GM18498 (cell line): ENCODE data around the gene RCAN3.
A peak's percentile ranks its signal among the peaks of the same experiment; 100 is the strongest.
"Not testable (repeated sequence)": the region's sequence is repeated elsewhere in the genome, so short reads cannot be mapped to it uniquely, and the experiment has no call there.

Experiments used
- ATAC-seq: cut with Tn5 transposase; IDR thresholded peaks from one replicate; pipeline ENCODE4 v1.9.1; 2021; ENCODE audit warnings: mild to moderate bottlenecking, moderate library complexity; ENCODE audit not compliant: unreplicated experiment

RCAN3 gene

DNA sequence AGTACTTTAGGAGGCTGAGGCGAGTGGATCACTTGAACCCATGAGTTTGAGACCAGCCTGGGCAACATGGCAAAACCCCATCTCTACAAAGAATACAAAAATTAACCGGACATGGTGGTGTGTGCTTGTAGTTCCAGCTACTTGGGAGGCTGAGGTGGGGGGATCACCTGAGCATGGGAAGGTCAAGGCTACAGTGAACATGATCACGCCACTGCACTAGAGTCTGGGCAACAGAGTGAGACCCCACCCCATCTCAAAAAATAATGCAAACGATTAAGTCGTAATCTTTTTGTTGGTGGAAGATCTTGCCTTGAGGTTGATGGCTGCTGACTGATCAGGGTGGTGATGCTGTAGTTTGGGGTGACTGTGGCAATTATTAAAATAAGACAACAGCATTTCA is 6.3 kb downstream of the RCAN3 start:
- no peak for ATAC-seq

DNA sequence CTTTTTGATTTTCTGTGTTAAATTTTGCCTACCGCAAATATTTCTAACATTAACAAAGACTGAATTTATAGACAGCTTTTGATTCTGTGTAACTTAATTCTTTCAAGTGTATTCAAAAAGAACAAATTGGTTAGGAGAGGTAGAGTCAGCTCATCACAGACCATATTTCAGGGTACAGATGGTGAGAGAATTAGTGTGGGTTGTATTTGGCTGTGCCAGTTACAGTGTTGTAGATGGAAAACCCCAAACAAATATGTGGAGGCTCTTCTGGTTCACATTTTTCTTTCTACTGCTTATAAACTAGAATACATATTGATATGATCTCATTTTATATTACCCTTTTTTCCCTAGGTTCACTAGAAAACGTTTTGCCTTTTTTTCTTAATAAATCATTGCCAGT is 11.1 kb downstream of the RCAN3 start:
- ATAC-seq, result no peak

DNA sequence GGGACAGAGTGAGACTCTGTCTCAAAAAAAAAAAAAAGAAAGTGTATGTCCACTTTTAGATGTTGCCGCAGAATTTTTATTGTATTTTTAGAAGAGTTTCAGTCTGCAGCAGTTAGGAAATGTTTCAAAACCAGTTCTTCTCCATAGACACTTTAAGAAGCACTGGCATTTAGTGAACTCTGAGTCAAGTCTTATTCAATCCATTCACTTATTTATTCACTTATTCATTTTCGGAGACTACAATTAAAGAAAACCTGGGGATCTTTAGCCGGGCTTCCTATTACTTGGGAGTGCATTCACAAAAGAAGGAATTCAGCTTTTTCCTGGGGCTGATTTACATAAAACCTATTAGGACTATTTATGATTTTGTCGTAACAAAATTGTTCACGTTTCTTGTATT is 12.3 kb downstream of the RCAN3 start:
- no peak for ATAC-seq

DNA sequence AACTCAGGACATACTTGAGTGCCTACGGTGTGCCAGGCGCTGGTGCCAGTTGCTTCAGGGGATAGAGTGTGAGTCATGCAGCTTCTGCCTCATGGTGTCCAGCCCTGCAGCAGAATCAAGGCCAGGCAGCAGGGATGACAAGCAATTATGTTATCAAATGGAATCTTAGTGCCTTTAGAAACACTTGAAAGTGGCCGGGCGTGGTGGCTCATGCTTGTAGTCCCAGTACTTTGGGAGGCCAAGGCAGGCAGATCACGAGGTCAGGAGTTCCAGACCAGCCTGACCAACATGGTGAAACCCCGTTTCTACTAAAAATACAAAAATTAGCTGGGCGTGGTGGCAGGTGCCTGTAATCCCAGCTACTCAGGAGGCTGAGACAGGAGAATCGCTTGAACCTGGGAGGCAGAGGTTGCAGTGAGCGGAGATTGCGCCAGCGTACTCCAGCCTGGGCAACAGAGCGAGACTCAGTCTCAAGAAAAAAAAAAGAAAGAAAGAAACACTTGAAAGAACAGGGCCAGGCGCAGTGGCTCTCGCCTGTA is 13.1 kb downstream of the RCAN3 start:
- ATAC-seq, result not testable (repeated sequence)

DNA sequence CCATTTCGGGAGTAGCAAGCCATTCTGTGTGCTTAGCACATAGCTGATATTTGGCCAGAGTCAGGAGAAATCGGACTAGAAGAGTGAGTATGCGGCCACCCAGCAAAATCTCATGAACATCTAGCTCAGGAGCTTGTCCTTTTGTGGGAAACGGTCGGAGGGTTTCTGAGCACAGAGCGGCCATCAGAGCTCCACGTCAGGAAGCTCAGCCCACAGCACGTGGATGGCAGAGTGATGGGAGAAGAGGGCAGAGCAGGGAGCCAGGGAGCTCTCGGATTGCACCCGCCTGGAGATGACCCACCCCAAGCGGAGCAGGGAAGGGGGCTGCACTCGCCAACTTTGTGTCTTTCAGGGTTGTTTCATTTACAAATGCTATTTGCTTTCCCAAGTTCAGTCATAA is 13.9 kb downstream of the RCAN3 start:
- no peak for ATAC-seq

DNA sequence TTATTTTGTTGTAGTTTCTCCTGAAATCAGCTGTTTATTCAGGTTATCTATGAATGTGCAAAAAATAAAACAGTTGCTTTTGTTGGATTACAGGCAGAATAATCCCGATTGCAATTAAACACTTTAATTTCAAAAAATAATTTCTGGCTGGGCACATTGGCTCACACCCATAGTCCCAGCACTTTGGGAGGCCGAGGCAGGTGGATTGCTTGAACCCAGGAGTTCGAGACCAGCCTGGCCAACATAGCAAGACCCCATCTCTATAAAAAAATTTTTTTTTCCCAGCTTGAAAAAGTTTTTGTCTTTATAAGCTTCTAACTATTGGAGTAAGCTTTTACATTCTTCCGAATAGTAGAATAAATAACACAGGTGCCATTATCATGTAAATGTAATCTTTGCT is 15.3 kb downstream of the RCAN3 start:
- ATAC-seq, result no peak

DNA sequence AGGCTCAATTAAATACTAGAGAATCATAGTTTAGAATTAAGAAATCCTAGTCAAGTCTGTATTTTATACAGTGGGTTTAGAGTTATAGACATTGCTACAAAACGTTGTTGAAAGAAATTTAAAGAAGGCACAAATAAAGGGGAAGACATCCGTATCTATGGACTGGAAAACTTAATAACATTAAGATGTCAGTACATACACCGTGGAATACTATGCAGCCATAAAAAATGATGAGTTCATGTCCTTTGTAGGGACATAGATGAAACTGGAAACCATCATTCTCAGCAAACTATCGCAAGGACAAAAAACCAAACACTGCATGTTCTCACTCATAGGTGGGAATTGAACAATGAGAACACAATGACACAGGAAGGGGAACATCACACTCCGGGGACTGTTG is 17.6 kb downstream of the RCAN3 start:
- ATAC-seq, result not testable (repeated sequence)

DNA sequence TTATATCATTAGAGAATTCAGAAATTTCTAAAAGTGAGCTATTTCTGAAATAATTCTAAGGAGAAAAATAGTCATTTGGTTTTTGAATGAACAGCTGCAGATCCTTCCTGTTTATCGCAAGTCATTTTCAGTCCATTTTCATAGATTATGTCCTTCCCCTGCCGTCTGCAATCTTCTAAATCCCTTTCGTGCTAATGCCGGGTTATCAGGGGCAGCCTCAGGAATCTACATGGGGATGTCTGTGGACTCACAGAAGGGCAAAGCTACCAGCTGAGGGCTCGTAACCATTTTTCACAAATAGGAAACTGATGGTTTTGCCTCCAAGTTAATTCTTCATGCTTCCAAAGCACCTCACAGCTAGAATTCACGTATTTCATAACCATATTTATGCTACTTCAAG is 23.0 kb downstream of the RCAN3 start:
- ATAC-seq, result no peak

DNA sequence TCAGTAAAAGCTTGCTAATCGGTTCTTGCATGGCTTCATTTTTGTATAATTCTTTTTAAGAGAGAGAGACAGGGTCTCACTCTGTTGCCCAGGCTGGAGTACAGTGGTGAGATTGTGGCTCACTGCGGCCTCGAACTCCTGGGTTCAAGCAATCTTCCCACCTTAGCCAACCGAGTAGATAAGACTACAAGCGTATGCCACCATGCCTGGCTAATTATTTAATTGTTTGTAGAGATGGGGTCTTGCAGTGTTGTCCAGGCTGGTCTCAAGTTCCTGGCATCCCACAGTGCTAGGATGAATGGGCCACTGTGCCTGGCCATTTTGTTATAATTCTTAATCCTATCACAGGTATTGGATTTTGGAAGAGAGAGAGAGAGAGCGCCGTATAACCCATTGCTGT is 23.4 kb downstream of the RCAN3 start:
- no peak for ATAC-seq

DNA sequence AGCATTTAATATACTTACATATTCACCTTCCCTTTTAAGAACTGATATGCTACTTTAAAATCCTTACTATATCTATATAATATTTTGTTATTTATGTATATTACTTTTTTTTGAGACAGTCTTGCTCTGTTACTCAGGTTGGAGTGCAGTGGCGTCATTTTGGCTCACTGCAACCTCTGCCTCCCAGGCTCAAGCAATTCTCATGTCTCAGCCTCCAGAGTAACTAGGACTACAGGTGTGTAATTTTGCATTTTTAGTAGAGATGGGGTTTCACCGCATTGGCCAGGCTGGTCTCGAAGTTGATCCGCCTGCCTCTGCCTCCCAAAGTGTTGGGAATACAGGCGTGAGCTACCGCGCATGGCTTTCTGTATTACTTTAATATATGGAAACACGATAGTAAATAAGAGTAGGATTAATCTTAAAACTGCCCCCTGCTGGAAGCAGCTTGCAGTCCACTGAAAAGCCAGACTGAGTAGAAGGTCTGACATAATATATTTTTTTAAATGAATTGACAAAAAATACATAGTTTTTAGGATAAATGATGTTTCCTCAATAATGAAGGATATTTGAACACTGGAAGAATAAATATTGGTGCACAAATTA is 24.4 kb downstream of the RCAN3 start:
- no peak for ATAC-seq

DNA sequence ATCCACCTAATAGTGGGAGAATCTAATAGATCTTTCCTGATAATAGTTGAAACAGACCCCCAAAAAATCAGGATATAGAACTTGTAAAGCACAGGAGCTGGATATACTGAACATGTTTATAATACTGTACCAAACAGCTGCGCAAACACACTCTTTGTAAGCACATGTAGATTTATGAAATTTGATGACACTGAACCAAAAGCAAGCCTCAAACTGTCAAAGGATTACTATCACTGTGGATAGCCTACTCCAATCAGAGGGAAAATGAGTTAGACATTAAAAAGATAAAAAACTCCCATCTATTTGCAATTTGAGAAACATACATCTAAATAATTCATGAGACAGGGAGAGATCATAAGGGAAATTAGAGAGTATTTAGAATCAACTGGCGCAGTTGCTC is 26.1 kb downstream of the RCAN3 start:
- no peak for ATAC-seq

DNA sequence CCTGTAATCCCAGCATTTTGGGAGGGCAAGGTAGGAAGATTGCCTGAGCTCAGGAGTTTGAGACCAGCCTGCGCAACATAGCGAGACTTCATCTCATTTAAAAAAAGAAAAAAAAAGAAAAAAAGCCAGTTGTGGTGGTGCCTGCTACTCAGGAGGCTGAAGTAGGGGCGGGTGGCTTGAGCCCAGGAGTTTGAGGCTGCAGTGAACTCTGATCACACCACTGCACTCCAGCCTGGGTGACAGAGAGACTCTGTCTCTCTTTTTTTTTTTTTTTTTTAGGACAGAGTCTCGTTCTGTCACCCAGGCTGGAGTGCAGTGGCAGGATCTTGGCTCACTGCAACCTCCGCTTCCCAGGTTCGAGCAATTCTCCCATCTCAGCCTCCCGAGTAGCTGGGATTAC is 26.7 kb downstream of the RCAN3 start:
- ATAC-seq, result not testable (repeated sequence)

DNA sequence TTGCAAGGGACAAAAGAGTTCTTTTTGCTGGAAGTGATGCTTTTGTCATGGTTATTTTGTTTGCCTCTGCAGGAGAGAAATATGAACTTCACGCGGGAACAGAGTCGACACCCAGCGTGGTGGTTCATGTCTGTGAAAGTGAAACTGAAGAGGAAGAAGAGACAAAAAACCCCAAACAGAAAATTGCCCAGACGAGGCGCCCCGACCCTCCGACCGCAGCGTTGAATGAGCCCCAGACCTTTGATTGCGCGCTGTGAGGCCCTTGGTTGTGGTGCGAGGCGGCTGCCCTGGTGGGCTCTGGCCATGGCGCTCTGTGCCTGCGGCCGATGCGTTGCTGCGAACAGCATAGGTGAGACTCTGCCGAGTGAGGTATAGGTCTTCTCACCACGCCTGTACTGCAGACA is 32.4 kb downstream of the RCAN3 start:
- ATAC-seq, result peak; percentile 71

DNA sequence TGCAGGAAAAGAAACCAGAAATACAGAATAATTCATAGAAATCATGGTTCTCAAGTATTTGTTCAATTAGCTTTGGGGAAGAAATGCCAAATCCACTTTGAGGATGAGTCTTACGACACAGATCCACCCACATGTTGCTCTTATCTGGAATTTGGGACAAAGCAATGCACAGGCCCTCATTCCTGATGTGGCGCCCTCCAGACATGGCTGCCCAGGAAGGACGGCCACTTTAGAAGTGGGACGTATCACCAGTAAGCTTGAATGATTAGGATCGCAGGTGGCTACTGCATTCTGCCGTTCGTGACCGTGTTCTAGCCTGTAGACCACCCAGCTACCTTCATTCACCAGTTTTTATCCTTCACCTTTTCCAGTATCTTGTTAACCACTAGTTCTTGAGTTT is 33.1 kb downstream of the RCAN3 start:
- no peak for ATAC-seq

DNA sequence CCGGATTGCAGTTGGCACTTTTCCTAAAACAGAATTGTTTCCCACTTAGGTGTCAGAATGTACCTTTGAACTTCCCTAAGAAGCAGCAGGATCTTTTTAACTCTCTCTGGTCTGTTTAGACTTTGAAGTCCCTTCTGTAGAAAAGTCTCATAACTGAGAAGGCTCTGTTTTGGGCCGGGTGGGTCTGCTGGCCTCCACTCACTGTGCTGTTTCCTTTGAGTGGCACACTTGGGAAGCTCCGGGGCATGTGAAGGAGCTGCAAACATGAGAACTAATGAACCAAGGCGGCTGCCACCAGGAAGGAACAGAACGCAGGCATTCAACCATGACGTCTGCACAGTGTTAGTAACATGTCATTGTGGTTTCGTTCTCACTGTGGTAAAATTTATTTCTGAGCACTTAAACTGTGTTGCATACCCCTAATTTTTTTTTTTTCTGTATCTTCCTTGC is 33.8 kb downstream of the RCAN3 start:
- peak; percentile 75 for ATAC-seq

DNA sequence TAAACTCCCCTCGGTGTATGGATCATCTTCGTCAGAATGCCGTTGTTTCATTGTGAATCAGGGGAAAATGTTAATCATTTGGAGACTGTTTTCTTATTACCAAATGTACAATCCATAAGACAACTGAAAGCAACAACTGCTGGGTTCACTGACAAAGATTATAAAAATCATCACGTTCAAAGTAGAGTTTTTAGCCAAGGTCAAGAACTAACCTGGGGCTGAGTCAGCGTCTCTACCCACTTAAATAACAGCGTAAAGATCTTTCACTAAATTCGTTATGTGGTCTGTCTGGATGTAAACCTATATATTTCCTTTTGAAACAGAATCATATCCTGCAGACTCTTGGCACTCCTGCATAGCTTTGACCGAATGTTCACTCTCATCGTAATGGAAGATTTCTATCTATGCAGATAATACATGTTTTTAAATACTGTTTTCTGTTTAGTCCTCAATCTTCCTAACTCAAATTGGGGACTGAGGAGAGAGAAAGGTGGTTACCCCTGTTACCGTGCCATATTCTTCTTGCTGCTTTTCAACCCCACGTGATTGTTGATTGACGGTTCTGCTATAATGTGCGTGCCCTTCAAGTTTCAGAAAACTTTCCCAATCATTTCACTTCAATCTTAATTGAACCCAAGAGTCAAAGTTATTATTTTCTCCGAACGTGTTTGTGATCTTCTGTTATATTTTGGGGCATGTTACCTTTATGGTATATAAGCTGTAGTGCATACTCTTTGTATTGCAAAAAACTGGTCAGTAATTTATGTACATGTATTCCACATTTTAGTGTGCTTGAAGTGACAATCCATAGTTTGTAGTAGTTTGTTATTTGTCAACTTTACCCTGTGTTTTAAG is 37.6 kb downstream of the RCAN3 start:
- no peak for ATAC-seq

DNA sequence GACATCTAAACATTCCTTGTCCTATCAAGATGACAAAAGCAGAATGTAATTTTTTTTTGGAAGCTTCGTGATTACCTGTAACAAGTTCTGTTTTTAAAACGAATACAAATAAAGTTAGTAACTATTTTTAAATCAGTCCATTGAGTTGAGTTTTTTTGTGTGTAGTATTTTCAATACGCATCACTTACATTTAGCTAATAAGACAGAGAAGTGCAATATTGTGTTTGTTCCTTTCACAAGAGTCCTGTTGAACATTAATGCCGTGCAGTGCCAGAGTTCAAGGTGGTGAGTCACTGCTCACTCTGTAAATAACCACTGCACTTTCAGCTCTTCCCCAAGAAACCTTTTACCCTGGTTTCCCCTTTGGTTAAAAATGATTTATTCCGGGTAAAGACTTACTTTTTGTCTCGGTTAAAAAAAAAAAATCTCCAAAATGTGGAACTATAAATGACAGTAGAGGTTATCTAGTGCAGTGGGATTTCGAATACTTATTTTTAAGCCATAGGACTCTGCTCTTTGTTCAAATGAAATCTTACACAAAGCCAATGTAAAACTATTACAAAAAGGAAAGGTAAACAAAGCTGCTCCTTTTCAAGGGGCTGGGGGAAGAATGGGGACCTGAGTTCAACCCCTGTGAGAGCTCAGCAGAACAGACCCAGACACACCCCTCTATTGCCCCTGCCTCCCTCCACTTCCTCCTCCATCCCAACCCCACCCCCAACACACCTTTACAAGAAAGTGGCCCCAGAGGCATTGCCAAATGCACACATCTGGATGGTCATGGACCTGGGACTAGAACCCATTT is 38.5 kb downstream of the RCAN3 start:
- no peak for ATAC-seq

DNA sequence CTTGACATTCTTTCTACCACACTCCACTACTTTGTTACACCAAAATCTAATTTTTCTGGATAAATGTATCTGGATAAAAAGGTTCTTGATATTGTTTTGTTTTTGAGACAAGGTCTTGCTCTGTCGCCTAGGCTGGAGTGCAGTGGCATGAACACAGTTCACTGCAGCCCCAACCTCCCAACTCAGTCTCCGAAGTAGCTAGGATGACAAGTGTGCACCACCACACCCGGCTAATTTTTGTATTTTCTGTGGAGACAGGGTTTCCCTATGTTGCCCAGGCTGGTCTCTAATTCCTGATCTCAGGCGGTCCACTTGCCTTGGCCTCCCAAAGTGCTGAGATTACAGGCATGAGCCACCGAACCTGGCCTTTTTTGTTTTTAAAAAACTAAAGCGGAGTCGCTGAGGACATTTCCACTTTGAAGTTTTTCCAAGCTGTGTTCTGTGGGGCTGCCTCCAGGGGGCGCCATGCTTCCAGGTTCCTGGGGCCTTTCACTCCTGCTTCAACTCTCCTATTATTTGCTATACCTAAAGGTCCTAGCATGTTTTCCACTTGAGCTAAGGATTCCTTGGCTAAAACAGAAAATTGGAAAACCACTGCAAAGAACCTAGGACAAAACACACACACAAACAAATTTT is 39.2 kb downstream of the RCAN3 start:
- no peak for ATAC-seq

DNA sequence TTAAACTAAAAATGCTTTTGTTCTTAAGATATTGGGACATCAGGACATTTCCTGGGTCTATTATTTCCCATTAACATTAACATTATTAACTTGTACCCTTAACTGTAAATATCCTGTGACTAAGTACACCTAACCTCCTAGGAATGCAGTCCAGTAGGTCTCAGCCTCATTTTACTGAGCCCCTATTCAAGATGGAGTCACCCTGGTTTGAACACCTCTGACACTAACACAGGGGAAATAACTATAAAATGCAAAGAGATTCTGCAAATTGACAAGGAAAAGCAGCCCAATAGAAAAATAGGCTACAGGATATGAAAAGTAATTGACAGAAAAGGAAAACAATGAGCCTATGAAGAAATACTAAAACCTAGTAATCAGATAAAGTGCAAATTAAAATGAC is 41.6 kb downstream of the RCAN3 start:
- ATAC-seq, result no peak

DNA sequence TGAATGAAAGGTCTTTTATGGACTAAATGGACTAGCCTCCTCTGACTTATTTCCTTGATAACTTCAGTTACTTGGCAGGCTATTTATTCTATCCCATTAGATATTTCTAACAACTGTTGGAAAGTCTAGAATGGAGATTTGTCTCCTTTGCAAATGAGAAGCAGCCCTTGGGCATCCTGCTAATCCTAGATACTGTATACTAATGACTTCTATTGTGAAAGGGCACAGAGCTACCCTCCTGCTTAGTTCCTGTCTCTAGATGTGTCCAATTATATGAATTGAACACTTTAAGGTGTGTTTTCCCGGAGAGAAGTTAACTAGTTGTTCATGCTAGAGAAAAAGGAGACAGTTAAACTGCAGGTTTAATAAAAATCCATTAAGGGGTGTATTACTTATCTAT is 43.0 kb downstream of the RCAN3 start:
- no peak for ATAC-seq

DNA sequence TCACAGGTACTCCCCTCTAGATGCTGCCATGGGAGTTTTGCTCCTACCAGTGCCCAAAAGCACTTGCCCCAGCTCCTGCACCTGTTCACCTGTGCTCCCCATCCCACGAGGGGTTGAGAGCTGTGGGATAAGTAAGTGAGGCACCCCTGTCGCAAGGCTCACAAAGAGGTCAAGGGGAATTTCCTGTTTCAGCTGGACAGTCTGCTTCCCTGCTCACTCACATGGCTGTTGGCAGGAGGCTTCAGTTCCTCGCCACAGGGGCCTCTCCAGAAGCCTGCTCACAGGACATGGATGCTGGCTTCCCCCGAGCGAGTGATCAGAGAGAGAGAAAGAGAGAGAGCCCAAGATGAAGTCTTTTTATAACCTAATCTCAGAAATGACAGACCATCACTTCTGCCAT is 44.6 kb downstream of the RCAN3 start:
- no peak for ATAC-seq
